Measurements from ENCODE around the gene SELENON. TPM values are rescaled to one million over a fixed set of nuclear protein-coding genes. Genes with fewer than 3 reads are reported as not detected.

The SELENON gene
- total and polyA plus RNA-seq, 9 of the 15 experiments (the other 6 are each of a cell fraction or from before 2014, with no cell fraction given) = 0.43 to 26.7 (median 7.0) TPM

- TF ChIP-seq ZBTB11 (CRISPR knock-in tag; IDR thresholded peaks at IDR 0.05) = no peak
- no peak for TF ChIP-seq HSF4 (CRISPR knock-in tag; IDR thresholded peaks at IDR 0.05; ENCODE audit: borderline replicate concordance)
Observed at GRCh38 chr1:25795211-25795610, 4.8 kb upstream of the SELENON start (continued).

DNA sequence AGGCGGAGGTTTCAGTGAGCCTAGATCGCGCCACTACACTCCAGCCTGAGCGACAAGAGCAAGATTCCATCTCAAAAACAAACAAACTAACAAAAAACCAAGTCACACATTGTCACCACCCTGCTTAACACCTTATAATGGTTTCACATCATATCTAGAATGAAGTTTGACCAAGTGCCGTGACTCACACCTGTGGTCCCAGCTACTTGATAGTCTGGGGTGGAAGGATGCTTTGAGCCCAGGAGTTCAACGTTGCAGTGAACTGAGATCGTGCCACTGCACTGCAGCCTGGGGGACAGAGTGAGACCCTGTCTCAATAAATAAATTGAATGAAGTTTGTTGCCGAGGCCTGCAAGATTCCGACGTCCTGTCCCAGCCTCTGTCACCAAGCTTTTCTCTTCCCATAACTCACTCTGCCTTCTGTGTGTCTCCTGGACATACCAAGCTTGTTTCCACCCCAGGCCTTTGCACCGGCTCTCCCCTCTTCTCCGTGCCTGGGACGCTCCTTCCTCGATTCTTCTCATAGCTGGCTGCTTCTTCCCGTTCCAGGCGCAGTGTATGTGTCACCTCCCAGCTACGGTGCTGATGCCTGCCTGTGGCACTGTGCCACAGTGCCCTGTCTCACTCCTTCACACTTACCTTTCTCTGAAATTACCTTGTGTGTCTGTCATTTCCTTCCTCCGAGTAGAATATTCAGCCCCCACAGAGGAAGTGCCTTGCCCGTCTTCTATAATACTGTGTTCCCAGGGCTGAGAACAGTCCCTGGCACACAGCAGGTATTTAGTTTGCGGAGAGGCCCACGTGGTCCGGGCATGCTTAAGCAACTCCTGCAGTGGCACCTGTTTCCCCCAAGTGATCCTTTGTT is 3.8 kb upstream of the SELENON start:
- POLR2A ChIA-PET = interaction anchor here (0.6 to 0.8 kb wide), 3 partner anchors 9 to 13 kb away, joined by 3 read pairs; no protein-coding TSS in a partner anchor
- in situ Hi-C loops (cut with MboI) = loop anchor here (5.0 kb wide), 1 partner anchor 184 kb away; no protein-coding TSS in a partner anchor
- Histone ChIP-seq H3K9me1 (ENCODE audit: control insufficient read depth, insufficient read depth, low read length) (no peaks in the 10 kb centered on the region), H3K9ac (ENCODE audit: insufficient read depth in 1 of 2, low read depth in 2 of 2, low read length in 2 of 2) (no peak overlapping the region), H3K4me1 (replicated peaks in 1 of 2; ENCODE audit: control insufficient read depth in 2 of 2, insufficient read depth in 2 of 2, low read length in 2 of 2) (peaks cover 9 to 20% of the 10 kb centered on the region in 2 experiments; a peak in 3 of 5 replicates), H4K20me1 (replicated peaks; ENCODE audit: control insufficient read depth, insufficient read depth, low read length) (no peaks in the 10 kb centered on the region), H3K79me2 (ENCODE audit: control insufficient read depth, insufficient read depth, low read length) (no peaks in the 10 kb centered on the region), H3K4me2 (ENCODE audit: insufficient read depth, low read length) (no peak overlapping the region), H3K27ac (ENCODE audit: extremely low read depth, low read depth, low read length) (no peak overlapping the region), H2AFZ (ENCODE audit: low read depth, low read length) (peak overlapping the region; percentile 65; the same call in 1 of the 2 replicates), H3K4me3 (no peak overlapping the region), H3K9me3 (replicated peaks; ENCODE audit: control insufficient read depth, insufficient read depth, low read depth, low read length) (no peaks in the 10 kb centered on the region), H3K27me3 (ENCODE audit: control insufficient read depth in 2 of 2, insufficient read depth in 2 of 2, low read length in 2 of 2) (peaks cover 23 to 47% of the 10 kb centered on the region in 2 experiments), H3K36me3 (ENCODE audit: control insufficient read depth, insufficient read depth, low read length) (no peaks in the 10 kb centered on the region)
- intact Hi-C loops (cut with micrococcal nuclease) = loop anchor here (1.0 to 10.0 kb wide), 5 partner anchors 35 to 254 kb away; partner anchors contain the start of gene LDLRAP1
- no peak for FAIRE-seq
- CTCF ChIA-PET (ENCODE audit: low intra/inter-chr PET ratio) = interaction anchor here (0.8 to 3.3 kb wide), 4 partner anchors 38 to 187 kb away, joined by 4 to 15 read pairs (median 8); no protein-coding TSS in a partner anchor
- 27% methylated on average over 21 of the region's 22 CpGs for whole genome bisulfite sequencing (ENCODE audit: insufficient coverage, low coverage, missing lambda C conversion rate)
- DNase-seq (ENCODE audit: extremely low read depth in 1 of 4, low spot score in 3 of 4) = no peak
- BruUV-seq (replicated peaks) = no TSS peak
- ATAC-seq = no peak
- no peak for TF ChIP-seq TBP (optimal IDR thresholded peaks at IDR 0.05; ENCODE audit: low read depth, low read length)
- TF ChIP-seq GABPA (tag; conservative IDR thresholded peaks at IDR 0.05; ENCODE audit: low read depth) = no peak
- peak; percentile 21; the same call in 1 of the 2 replicates for TF ChIP-seq CTBP1 (IDR thresholded peaks at IDR 0.05; ENCODE audit: borderline replicate concordance)
- no peak for TF ChIP-seq DLX4 (CRISPR knock-in tag; IDR thresholded peaks at IDR 0.05)
- no peak for TF ChIP-seq HDAC1 (IDR thresholded peaks at IDR 0.05)
- no peak for TF ChIP-seq ZNF140 (CRISPR knock-in tag; IDR thresholded peaks at IDR 0.05)
- no peak for TF ChIP-seq CCNT2 (IDR thresholded peaks at IDR 0.05; ENCODE audit: borderline replicate concordance, extremely low read depth, insufficient read length, low read depth, low read length)
- TF ChIP-seq, protein P1, sequence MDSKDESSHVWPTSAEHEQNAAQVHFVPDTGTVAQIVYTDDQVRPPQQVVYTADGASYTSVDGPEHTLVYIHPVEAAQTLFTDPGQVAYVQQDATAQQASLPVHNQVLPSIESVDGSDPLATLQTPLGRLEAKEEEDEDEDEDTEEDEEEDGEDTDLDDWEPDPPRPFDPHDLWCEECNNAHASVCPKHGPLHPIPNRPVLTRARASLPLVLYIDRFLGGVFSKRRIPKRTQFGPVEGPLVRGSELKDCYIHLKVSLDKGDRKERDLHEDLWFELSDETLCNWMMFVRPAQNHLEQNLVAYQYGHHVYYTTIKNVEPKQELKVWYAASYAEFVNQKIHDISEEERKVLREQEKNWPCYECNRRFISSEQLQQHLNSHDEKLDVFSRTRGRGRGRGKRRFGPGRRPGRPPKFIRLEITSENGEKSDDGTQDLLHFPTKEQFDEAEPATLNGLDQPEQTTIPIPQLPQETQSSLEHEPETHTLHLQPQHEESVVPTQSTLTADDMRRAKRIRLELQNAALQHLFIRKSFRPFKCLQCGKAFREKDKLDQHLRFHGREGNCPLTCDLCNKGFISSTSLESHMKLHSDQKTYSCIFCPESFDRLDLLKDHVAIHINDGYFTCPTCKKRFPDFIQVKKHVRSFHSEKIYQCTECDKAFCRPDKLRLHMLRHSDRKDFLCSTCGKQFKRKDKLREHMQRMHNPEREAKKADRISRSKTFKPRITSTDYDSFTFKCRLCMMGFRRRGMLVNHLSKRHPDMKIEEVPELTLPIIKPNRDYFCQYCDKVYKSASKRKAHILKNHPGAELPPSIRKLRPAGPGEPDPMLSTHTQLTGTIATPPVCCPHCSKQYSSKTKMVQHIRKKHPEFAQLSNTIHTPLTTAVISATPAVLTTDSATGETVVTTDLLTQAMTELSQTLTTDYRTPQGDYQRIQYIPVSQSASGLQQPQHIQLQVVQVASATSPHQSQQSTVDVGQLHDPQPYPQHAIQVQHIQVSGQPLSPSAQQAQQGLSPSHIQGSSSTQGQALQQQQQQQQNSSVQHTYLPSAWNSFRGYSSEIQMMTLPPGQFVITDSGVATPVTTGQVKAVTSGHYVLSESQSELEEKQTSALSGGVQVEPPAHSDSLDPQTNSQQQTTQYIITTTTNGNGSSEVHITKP (IDR thresholded peaks at IDR 0.05; ENCODE audit: partially characterized antibody) = peak; percentile 71

Measured in K562 (cell line).